Measurements from ENCODE around the gene OR10AD1.

Gene OR10AD1

GRCh38 chr12:48199774-48200221 lies 3.3 kb downstream of the OR10AD1 start:
- Mint-ChIP-seq H3K27me3 (ENCODE audit: low read depth) (peaks cover 4% of the 10 kb centered on the region), H3K4me3 (peak overlapping the region; percentile 87), H3K4me1 (ENCODE audit: low read depth) (peaks cover 27% of the 10 kb centered on the region), H3K36me3 (ENCODE audit: low read depth) (peaks cover 38% of the 10 kb centered on the region), H3K27ac (peak overlapping the region; percentile 84), H3K9me3 (peaks cover 40% of the 10 kb centered on the region)

- Mint-ChIP-seq H3K36me3 (ENCODE audit: low read depth) (peaks cover 30% of the 10 kb centered on the region), H3K4me1 (ENCODE audit: low read depth) (peaks cover 27% of the 10 kb centered on the region), H3K27ac (peak overlapping the region; percentile 84), H3K4me3 (peak overlapping the region; percentile 87), H3K9me3 (peaks cover 33% of the 10 kb centered on the region), H3K27me3 (ENCODE audit: low read depth) (peaks cover 11% of the 10 kb centered on the region)
Measured at GRCh38 chr12:48198985-48199384, 4.1 kb downstream of the OR10AD1 start.

- peaks cover 28% of the 10 kb centered on the region for H3K36me3 Mint-ChIP-seq (ENCODE audit: low read depth)
- H3K4me3 Mint-ChIP-seq = peak overlapping the region; percentile 87
- peaks cover 29% of the 10 kb centered on the region for H3K9me3 Mint-ChIP-seq
- peaks cover 27% of the 10 kb centered on the region for H3K4me1 Mint-ChIP-seq (ENCODE audit: low read depth)
- peak overlapping the region; percentile 84 for H3K27ac Mint-ChIP-seq
- H3K27me3 Mint-ChIP-seq (ENCODE audit: low read depth) = peaks cover 15% of the 10 kb centered on the region
Measured at GRCh38 chr12:48198672-48198971, 4.5 kb downstream of the OR10AD1 start.

GRCh38 chr12:48197971-48198671 lies 5.0 kb downstream of the OR10AD1 start:
- peak overlapping the region; percentile 84 for H3K27ac Mint-ChIP-seq
- H3K9me3 Mint-ChIP-seq = peaks cover 24% of the 10 kb centered on the region
- peaks cover 27% of the 10 kb centered on the region for H3K4me1 Mint-ChIP-seq (ENCODE audit: low read depth)
- H3K4me3 Mint-ChIP-seq = peak overlapping the region; percentile 87
- peaks cover 25% of the 10 kb centered on the region for H3K36me3 Mint-ChIP-seq (ENCODE audit: low read depth)
- H3K27me3 Mint-ChIP-seq (ENCODE audit: low read depth) = peaks cover 17% of the 10 kb centered on the region

DNA sequence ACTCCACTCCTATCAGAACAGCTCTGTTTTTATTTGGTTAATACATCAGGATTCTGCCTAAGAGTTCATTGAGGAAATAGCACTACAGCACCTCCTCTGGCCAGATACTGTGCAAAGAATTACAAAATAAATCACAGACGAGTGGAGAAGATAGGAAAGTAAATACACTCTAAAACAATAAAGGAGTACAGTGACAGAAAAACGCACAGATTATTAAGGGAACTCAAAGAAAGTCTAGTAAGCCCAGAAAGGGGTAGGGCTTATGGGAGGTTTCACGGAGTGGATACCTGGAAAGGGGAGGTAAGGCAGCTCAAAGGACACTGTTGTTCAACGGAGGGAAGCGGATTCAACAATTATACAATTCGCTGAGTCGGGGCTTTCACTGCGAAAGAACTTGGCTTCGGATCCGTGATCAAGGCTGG lies 5.5 kb downstream of the OR10AD1 start:
- H3K9me3 Mint-ChIP-seq = peaks cover 18% of the 10 kb centered on the region
- H3K27ac Mint-ChIP-seq = peak overlapping the region; percentile 84
- peaks cover 27% of the 10 kb centered on the region for H3K4me1 Mint-ChIP-seq (ENCODE audit: low read depth)
- peak overlapping the region; percentile 87 for H3K4me3 Mint-ChIP-seq
- peaks cover 20% of the 10 kb centered on the region for H3K36me3 Mint-ChIP-seq (ENCODE audit: low read depth)
- peaks cover 20% of the 10 kb centered on the region for H3K27me3 Mint-ChIP-seq (ENCODE audit: low read depth)

DNA sequence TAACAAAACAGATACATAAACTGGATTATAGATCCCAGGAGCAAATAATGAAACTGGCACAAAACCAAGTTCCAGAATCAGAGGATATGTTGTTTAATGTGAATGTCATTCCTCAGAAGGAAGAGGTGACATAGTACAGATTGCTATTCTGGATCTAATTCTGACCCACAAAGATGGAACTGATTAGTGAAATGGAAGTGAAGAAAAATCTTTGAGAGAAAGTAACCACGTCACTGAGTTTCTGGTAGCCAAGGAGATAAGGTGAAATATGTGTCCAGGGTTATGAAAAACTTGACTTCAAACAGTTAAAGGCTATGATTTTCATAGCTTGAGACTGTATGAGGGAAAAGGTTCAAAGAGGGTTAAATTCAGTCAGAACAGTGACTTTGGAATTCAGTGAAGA lies 8.3 kb downstream of the OR10AD1 start:
- no peak overlapping the region for H3K4me3 Mint-ChIP-seq
- H3K4me1 Mint-ChIP-seq (ENCODE audit: low read depth) = peaks cover 16% of the 10 kb centered on the region
- peaks cover 34% of the 10 kb centered on the region for H3K27me3 Mint-ChIP-seq (ENCODE audit: low read depth)
- no peak overlapping the region for H3K27ac Mint-ChIP-seq
- no peaks in the 10 kb centered on the region for H3K9me3 Mint-ChIP-seq
- peaks cover 1% of the 10 kb centered on the region for H3K36me3 Mint-ChIP-seq (ENCODE audit: low read depth)

GRCh38 chr12:48193623-48194022 lies 9.5 kb downstream of the OR10AD1 start:
- peaks cover 44% of the 10 kb centered on the region for H3K27me3 Mint-ChIP-seq (ENCODE audit: low read depth)
- H3K36me3 Mint-ChIP-seq (ENCODE audit: low read depth) = no peaks in the 10 kb centered on the region
- peaks cover 10% of the 10 kb centered on the region for H3K4me1 Mint-ChIP-seq (ENCODE audit: low read depth)
- H3K27ac Mint-ChIP-seq = no peak overlapping the region
- H3K4me3 Mint-ChIP-seq = no peak overlapping the region
- no peaks in the 10 kb centered on the region for H3K9me3 Mint-ChIP-seq

DNA sequence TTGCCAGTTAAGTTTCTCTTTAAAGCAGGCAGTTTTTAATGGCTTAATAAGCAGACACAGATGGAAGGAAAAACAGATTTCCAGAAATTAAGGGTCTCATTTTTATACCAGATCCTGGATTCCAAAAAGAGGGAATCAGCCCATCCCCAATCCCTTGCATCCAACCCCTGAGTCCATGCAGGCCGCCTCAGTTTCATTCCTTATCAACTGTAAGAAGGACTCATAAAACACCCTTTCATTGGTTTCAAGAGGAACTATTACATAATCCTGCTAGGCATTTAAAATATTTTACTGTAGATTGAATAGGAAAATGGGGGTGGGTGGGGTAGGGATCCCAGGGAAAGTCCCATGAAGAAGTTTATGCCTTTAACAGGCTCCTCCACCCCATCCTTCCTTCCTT lies 10.2 kb downstream of the OR10AD1 start:
- Mint-ChIP-seq H3K4me3 (no peak overlapping the region), H3K4me1 (ENCODE audit: low read depth) (peaks cover 10% of the 10 kb centered on the region), H3K27me3 (ENCODE audit: low read depth) (peaks cover 51% of the 10 kb centered on the region), H3K27ac (no peak overlapping the region), H3K36me3 (ENCODE audit: low read depth) (no peaks in the 10 kb centered on the region), H3K9me3 (no peaks in the 10 kb centered on the region)

DNA sequence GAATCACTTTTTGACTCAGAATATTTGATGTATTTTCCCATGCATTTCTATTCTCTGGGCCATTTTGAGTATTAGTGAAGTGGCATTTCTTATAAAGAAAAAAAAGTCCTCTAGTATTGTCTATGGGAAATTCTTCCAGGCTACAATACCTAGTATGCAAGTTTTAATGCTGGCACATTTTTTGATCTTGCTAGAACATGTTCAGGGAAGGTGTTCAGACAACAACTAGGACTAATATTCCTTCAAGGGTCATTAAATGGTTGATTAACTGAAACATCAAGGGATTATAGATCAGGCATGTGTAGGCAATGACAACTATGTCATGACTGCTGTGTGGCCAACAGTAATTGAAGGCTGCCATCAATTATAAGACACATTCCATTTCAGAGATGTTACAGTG lies 12.0 kb downstream of the OR10AD1 start:
- Mint-ChIP-seq H3K4me1 (ENCODE audit: low read depth) (peaks cover 9% of the 10 kb centered on the region), H3K27me3 (ENCODE audit: low read depth) (peaks cover 67% of the 10 kb centered on the region), H3K4me3 (no peak overlapping the region), H3K27ac (no peak overlapping the region), H3K9me3 (no peaks in the 10 kb centered on the region), H3K36me3 (ENCODE audit: low read depth) (no peaks in the 10 kb centered on the region)

GRCh38 chr12:48189331-48190125 lies 13.6 kb downstream of the OR10AD1 start:
- H3K4me1 Mint-ChIP-seq (ENCODE audit: low read depth) = peaks cover 11% of the 10 kb centered on the region
- no peak overlapping the region for H3K4me3 Mint-ChIP-seq
- peaks cover 76% of the 10 kb centered on the region for H3K27me3 Mint-ChIP-seq (ENCODE audit: low read depth)

GRCh38 chr12:48187916-48188695 lies 15.0 kb downstream of the OR10AD1 start:
- H3K4me3 Mint-ChIP-seq = no peak overlapping the region
- no peaks in the 10 kb centered on the region for H3K36me3 Mint-ChIP-seq (ENCODE audit: low read depth)
- H3K27me3 Mint-ChIP-seq (ENCODE audit: low read depth) = peaks cover 72% of the 10 kb centered on the region
- no peak overlapping the region for H3K27ac Mint-ChIP-seq
- no peaks in the 10 kb centered on the region for H3K9me3 Mint-ChIP-seq
- H3K4me1 Mint-ChIP-seq (ENCODE audit: low read depth) = peaks cover 11% of the 10 kb centered on the region

More at GRCh38 chr12:48189331-48190125, 13.6 kb downstream of the OR10AD1 start:
- no peak overlapping the region for H3K27ac Mint-ChIP-seq
- no peaks in the 10 kb centered on the region for H3K9me3 Mint-ChIP-seq
- no peaks in the 10 kb centered on the region for H3K36me3 Mint-ChIP-seq (ENCODE audit: low read depth)

DNA sequence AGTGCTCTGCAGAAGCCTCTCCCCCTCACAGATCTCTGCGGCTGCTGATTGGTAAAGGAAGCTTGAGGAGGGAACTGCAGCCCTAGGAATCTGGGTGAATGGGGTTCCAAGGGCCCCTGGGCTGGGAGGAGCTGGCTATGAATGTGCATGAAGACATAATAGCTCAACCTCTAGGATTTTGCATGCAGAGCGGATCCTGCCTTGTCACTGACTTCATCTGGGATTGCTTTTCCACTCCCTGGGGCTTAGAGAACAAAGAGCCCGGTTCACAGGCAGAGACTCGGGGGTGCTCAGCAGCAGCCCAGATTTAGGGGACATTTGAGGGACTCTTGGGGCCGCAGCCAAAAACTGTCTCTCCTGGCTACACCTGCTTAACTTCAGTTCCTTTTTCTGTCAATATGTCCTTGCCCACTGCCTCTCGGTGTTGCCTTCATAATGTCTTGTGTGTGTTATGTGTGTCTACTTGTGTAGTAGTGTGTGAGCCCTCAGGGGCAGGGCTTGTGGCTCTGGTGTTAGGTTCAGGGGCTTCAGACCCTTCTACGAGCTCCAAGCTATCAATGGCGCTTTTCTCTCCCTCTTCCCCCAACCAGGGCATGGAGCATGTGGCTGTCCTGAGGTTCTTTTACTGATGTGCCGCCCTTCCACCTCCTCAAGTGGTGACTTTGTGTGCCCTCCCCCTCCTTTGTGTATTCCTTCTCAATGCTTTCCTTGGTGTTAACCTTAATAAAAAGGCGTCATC lies 17.7 kb downstream of the OR10AD1 start:
- H3K4me3 Mint-ChIP-seq = peak overlapping the region; percentile 26
- H3K9me3 Mint-ChIP-seq = no peaks in the 10 kb centered on the region
- H3K36me3 Mint-ChIP-seq (ENCODE audit: low read depth) = no peaks in the 10 kb centered on the region
- no peak overlapping the region for H3K27ac Mint-ChIP-seq
- peaks cover 16% of the 10 kb centered on the region for H3K4me1 Mint-ChIP-seq (ENCODE audit: low read depth)
- peaks cover 80% of the 10 kb centered on the region for H3K27me3 Mint-ChIP-seq (ENCODE audit: low read depth)

- Mint-ChIP-seq H3K4me1 (ENCODE audit: low read depth) (peaks cover 13% of the 10 kb centered on the region), H3K27ac (no peak overlapping the region), H3K9me3 (no peaks in the 10 kb centered on the region), H3K27me3 (ENCODE audit: low read depth) (peaks cover 78% of the 10 kb centered on the region), H3K4me3 (peak overlapping the region; percentile 48), H3K36me3 (ENCODE audit: low read depth) (no peaks in the 10 kb centered on the region)
Measured at GRCh38 chr12:48184549-48184922, 18.6 kb downstream of the OR10AD1 start.

All from T-helper 1 cell treated with Interleukin-12 subunit alpha and Interleukin-12 subunit beta and Interleukin-4 antibody, amounts not matched to agents 30 μg/mL and 1 μg/mL, for 36 hours (primary cell).